DND-41 (cell line): ENCODE results near the gene TAF1.
"Not testable (repeated sequence)": the region's sequence is repeated elsewhere in the genome, so short reads cannot be mapped to it uniquely, and the experiment has no call there.

Source experiments
- ATAC-seq: fragments of 200-7000 bp; cut with Tn5 transposase; 3 replicates; pipeline ENCODE4 v1.9.1; 2021; ENCODE audit warnings: low read depth; ENCODE audit not compliant: insufficient read depth
- DNase-seq: peaks from one replicate; pipeline ENCODE4 v3.0.0-alpha.2; 2020
- H2AFZ ChIP-seq: 2 replicates; pipeline ENCODE4 v1.6.0; 2012; ENCODE audit warnings: low read depth, low read length
- H3K27ac ChIP-seq: 2 replicates; pipeline ENCODE4 v1.5.1; 2012; ENCODE audit warnings: low read length, inconsistent platforms
- H3K27me3 ChIP-seq: fragments of 200-600 bp; sonication (generic); 2 replicates; pipeline ENCODE4 v1.6.0; 2012; ENCODE audit warnings: low read length, mild to moderate bottlenecking, inconsistent platforms; ENCODE audit not compliant: insufficient read depth, poor library complexity
- H3K36me3 ChIP-seq: 2 replicates; pipeline ENCODE4 v1.5.1; 2012; ENCODE audit warnings: low read length, inconsistent platforms; ENCODE audit not compliant: insufficient read depth
- H3K4me1 ChIP-seq: 2 replicates; pipeline ENCODE4 v1.5.1; 2012; ENCODE audit warnings: mild to moderate bottlenecking, low read length; ENCODE audit not compliant: insufficient read depth
- H3K4me2 ChIP-seq: 2 replicates; pipeline ENCODE4 v1.6.0; 2012; ENCODE audit warnings: mild to moderate bottlenecking, moderate library complexity, low read length, inconsistent platforms; ENCODE audit not compliant: insufficient read depth
- H3K4me3 ChIP-seq, 2 experiments: fragments of 200-600 bp in 1 of 2; shearing (Covaris generic) in 1 of 2; 2 replicates each; pipeline ENCODE4 v1.5.1; 2012 to 2016; ENCODE audit warnings: inconsistent platforms in 2 of 2, low read length in 2 of 2, mild to moderate bottlenecking in 2 of 2, low read depth in 1 of 2, moderate library complexity in 1 of 2
- H3K79me2 ChIP-seq: 2 replicates; pipeline ENCODE4 v1.6.0; 2012; ENCODE audit warnings: low read length, inconsistent platforms; ENCODE audit not compliant: insufficient read depth
- H3K9ac ChIP-seq: 2 replicates; pipeline ENCODE4 v1.6.0; 2012; ENCODE audit warnings: low read depth, mild to moderate bottlenecking, inconsistent platforms, low read length, moderate library complexity
- H3K9me3 ChIP-seq: 2 replicates; pipeline ENCODE4 v1.5.1; 2012; ENCODE audit warnings: low read length, moderate library complexity, mild to moderate bottlenecking, inconsistent platforms; ENCODE audit not compliant: insufficient read depth, severe bottlenecking
- H4K20me1 ChIP-seq: 2 replicates; pipeline ENCODE4 v1.6.0; 2012; ENCODE audit warnings: low read length; ENCODE audit not compliant: insufficient read depth
- EZH2 ChIP-seq: IDR thresholded peaks from 3 replicates; pipeline ENCODE4 v1.6.1; 2012; ENCODE audit warnings: borderline replicate concordance, low read depth, mild to moderate bottlenecking, moderate library complexity, low read length, inconsistent platforms; ENCODE audit not compliant: severe bottlenecking
- TF ChIP-seq, protein P1 (sequence below): IDR thresholded peaks from 2 replicates; pipeline ENCODE4 v1.5.1; 2012; ENCODE audit warnings: borderline replicate concordance, low read length, moderate library complexity, mild to moderate bottlenecking; ENCODE audit not compliant: poor library complexity, severe bottlenecking; ENCODE audit errors: extremely low read depth

TAF1 gene

DNA sequence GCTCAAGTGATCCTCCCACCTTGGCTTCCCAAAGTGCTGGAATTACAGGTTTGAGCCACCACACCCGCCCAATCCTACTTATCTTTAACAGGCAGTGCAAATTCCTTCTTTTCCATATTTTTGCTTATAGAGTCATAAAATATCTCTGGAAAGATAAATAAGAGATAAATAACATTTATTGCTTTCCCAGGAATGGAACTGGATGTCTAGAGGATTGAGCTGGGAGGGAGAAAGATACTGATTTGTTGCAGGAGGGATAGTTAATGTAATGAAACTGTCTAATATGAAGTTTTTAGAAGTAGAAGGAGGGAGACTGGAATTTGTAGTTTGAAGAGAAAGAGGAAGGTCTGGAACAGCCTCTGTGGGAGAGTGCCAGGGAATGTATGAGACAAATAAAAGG lies 44.4 kb upstream of the TAF1 start:
- Histone ChIP-seq H3K27ac (no peak overlapping the region), H3K9ac (no peak overlapping the region), H3K4me2 (no peak overlapping the region), H3K79me2 (no peaks in the 10 kb centered on the region), H2AFZ (no peak overlapping the region), H3K36me3 (0 out of 2 replicates have a peak, but pooled peaks cover 3% of the 10 kb centered on the region), H3K4me3 (no peak overlapping the region), H3K27me3 (no peaks in the 10 kb centered on the region), H4K20me1 (no peaks in the 10 kb centered on the region), H3K9me3 (no peaks in the 10 kb centered on the region), H3K4me1 (no peaks in the 10 kb centered on the region)
- DNase-seq (no peak), ATAC-seq (no peak)
- no peak for TF ChIP-seq EZH2
- TF ChIP-seq, protein P1, sequence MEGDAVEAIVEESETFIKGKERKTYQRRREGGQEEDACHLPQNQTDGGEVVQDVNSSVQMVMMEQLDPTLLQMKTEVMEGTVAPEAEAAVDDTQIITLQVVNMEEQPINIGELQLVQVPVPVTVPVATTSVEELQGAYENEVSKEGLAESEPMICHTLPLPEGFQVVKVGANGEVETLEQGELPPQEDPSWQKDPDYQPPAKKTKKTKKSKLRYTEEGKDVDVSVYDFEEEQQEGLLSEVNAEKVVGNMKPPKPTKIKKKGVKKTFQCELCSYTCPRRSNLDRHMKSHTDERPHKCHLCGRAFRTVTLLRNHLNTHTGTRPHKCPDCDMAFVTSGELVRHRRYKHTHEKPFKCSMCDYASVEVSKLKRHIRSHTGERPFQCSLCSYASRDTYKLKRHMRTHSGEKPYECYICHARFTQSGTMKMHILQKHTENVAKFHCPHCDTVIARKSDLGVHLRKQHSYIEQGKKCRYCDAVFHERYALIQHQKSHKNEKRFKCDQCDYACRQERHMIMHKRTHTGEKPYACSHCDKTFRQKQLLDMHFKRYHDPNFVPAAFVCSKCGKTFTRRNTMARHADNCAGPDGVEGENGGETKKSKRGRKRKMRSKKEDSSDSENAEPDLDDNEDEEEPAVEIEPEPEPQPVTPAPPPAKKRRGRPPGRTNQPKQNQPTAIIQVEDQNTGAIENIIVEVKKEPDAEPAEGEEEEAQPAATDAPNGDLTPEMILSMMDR = no peak

DNA sequence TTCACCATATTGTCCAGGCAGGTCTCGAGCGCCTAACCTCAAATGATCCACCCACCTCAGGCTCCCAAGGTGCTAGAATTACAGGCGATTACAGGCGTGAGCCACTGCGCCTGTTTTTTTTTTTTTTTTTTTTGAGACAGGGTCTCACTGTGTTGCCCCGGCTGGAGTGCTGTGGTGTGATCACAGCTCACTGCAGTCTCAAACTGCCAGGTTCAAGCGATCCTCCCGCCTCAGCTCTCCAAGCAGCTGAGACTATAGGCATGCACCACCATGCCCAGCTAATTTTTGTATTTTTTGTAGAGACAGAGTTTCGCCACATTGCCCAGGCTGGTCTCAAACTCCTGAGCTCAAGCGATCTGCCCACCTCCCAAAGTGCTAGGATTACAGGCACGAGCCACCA lies 41.7 kb upstream of the TAF1 start:
- not testable (repeated sequence) for H3K4me2 ChIP-seq, H3K27ac ChIP-seq, ATAC-seq, H2AFZ ChIP-seq, H3K9ac ChIP-seq, H3K36me3 ChIP-seq, H3K4me1 ChIP-seq, H3K27me3 ChIP-seq, H3K4me3 ChIP-seq, H3K9me3 ChIP-seq, H3K79me2 ChIP-seq, DNase-seq, H4K20me1 ChIP-seq

GRCh38 chrX:71326394-71326793 lies 39.8 kb upstream of the TAF1 start:
- no peak for DNase-seq
- Histone ChIP-seq H3K9me3 (no peaks in the 10 kb centered on the region), H3K4me3 (no peak overlapping the region), H3K27me3 (no peaks in the 10 kb centered on the region), H3K9ac (no peak overlapping the region), H3K27ac (no peak overlapping the region), H3K36me3 (0 out of 2 replicates have a peak, but pooled peaks cover 3% of the 10 kb centered on the region), H3K4me1 (no peaks in the 10 kb centered on the region), H3K4me2 (no peak overlapping the region), H2AFZ (no peak overlapping the region), H3K79me2 (no peaks in the 10 kb centered on the region), H4K20me1 (no peaks in the 10 kb centered on the region)
- TF ChIP-seq, protein P1 = no peak
- no peak for TF ChIP-seq EZH2
- no peak for ATAC-seq

DNA sequence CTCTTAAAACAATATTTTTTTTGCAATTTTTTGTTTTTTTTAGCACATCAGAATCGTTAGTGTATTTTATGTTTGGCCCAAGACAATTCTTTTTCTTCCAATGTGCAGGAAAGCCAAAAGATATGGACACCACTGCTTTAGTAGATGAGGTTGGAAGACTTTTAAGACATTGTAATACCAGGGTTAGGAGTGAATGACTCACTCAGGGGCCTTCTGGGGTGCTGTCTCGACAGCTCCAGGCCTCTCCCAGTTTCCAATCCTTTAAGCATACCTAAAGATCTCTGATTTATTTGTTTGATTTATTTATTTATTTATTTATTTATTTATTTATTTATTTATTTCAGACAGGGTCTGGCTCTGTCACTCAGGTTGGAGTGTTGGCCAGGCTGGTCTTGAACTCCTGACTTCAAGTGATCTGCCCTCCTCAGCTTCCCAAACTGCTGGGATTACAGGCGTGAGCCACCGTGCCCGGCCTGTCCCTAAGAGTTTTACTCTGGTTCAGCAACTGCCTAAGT lies 16.9 kb upstream of the TAF1 start:
- not testable (repeated sequence) for H3K79me2 ChIP-seq, H3K9ac ChIP-seq, H3K36me3 ChIP-seq, H3K9me3 ChIP-seq, H3K27me3 ChIP-seq, H4K20me1 ChIP-seq, H3K4me3 ChIP-seq, H2AFZ ChIP-seq, H3K4me1 ChIP-seq, ATAC-seq, H3K4me2 ChIP-seq, DNase-seq, H3K27ac ChIP-seq

DNA sequence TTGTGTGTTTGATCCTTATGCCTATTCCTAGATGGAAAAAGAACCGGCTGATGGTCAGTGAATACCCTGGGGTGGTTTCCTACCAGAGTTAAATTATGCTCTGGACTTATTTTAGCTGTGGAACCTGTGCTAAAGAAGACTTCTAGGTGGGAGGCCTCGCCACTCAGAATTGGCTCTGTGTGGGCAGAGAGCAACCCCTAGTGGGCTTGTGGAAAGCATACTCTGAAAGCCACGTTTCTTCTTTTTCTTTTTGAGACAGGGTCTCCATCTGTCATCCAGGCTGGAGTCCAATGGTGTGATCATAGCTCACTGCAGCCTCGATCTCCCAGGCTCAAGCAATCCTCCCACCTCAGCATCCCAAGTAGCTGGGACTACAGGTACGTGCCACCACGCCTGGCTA lies 16.3 kb upstream of the TAF1 start:
- peak; percentile 48; the same call in 1 of the 3 replicates for ATAC-seq
- not testable (repeated sequence) for H2AFZ ChIP-seq, H3K9me3 ChIP-seq, DNase-seq, H3K4me3 ChIP-seq, H3K9ac ChIP-seq, H3K36me3 ChIP-seq, H3K27ac ChIP-seq, H4K20me1 ChIP-seq, H3K79me2 ChIP-seq, H3K4me2 ChIP-seq, H3K4me1 ChIP-seq, H3K27me3 ChIP-seq

DNA sequence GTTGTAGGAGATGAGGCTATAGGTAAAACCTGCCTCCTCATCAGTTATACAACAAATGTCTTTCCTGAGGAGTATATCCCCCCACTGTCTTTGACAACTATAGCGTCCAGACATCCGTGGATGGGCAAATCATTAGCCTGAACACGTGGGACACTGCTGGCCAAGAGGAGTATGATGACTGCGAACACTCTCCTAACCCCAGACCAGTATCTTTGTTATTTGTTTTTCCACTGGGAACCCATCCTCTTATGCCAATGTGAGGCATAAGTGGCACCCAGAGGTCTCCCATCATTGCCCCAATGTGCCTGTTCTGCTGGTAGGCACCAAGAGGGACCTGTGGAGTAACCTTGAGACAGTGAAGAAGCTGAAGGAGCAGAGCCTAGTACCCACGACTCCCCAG lies 13.7 kb upstream of the TAF1 start:
- DNase-seq, H4K20me1 ChIP-seq, H2AFZ ChIP-seq, H3K4me3 ChIP-seq, H3K36me3 ChIP-seq, ATAC-seq, H3K4me1 ChIP-seq, H3K79me2 ChIP-seq, H3K9ac ChIP-seq, H3K27me3 ChIP-seq, H3K4me2 ChIP-seq, H3K9me3 ChIP-seq, H3K27ac ChIP-seq: not testable (repeated sequence)
